ENCODE data around the gene PAWR.

Gene PAWR, protein sequence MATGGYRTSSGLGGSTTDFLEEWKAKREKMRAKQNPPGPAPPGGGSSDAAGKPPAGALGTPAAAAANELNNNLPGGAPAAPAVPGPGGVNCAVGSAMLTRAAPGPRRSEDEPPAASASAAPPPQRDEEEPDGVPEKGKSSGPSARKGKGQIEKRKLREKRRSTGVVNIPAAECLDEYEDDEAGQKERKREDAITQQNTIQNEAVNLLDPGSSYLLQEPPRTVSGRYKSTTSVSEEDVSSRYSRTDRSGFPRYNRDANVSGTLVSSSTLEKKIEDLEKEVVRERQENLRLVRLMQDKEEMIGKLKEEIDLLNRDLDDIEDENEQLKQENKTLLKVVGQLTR

DNA sequence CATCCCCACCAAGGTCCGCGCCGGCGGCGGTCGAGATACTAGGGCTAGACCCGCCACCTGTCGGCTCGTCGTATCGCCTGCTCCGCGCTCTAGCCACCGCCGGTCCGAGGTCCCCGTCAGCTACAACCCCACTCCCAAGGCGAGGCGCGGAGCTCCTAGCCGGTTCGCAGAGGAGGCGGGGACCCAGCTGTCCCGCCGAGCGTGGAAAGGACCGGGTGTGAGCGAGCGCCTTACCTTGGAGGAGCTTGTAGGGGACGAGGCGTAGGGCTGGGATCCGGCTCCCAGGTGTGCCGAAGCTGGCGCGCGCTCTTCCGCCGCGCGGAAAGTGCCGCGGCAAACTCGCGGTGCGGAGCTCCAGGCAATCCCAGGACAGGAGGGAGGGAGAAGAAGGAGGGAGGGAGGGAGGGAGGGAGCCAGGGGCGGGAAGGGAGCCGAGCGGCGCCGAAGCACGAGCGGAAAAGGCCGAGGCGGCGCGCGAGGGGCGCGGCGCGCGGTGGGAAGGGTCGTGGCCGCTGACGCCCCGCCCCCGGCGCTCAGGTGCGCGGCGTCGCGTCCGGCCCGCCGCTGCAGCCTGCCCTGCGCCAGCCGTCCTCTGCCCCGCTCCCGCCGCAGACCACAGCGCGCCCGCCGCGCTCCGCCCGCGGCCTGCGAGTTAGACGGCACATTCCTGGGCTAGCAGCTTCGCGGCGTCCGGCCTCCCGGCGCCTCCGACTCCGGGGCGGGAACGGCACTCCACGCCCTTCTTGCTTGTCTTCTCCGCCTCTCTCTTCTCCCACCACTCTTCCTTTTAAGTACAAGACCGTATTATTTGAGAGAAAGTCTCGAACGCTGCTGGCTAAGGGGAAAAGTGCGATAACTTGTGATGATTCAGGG, at the start of gene PAWR:
Gene PAWR (minus strand): TSS at position 327 of the 873 bp plus-strand sequence. CDS start 720 bp downstream, outside the sequence.
- peak; percentile 96 for DNase-seq (ENCODE audit: low read depth)

DNA sequence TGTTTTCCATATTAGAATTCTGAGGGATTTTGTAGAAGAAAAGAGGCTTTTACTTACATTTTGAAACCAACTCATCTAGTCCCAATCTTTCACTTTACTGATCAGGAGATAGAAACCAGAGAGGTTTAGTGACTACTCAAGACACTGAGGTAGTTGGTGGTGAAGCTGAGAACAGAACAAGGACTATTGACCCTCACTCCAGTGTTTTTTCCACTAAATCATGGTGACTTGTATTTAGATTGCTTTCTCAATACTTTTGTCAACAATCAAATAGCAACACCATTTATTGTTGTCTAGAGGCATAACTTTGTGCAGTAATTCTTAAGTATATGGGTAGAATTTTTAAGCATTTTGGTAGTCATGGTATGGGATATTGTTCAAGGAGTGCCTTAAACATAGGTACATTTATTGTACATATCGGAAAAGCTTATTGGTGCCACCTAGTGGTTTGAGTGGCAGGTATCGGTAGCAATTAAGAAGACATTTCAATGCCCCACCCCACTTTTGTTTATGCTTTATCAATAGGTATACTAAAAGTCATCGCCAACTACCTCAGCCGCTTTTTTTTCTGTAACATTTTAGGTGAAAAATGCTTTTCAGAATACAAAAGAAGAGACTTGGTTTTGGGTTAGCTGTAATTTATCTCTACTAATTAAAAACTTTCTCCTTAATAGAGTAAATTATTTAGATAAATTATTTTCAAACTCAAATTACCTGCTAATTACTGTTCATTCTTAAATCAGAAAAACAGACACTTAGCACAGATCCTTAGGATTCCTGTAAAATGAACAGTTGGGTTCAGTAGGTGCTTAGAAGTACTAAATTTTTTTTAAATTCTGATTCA, 47.3 kb upstream of the PAWR start:
- peak; percentile 58 for DNase-seq (ENCODE audit: low read depth)

DNA sequence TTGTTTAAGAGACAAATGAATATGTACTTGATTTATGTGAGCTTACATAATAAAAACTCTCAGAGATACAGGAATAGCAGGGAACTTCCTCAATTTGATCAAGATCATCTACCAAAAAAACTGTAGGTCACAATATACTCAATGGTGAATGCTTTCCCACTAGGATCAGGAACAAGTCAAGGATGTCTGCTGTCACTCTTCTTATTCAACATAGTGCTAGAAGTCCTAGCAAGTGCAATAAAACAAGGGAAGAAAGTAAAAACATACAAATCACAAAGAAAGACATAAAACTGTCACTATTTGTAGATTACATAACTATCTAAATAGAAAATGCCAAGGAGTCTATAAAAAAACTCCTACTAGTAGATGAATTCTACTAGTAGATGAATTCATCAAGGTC, 41.9 kb upstream of the PAWR start:
- DNase-seq (ENCODE audit: low read depth), result no peak

DNA sequence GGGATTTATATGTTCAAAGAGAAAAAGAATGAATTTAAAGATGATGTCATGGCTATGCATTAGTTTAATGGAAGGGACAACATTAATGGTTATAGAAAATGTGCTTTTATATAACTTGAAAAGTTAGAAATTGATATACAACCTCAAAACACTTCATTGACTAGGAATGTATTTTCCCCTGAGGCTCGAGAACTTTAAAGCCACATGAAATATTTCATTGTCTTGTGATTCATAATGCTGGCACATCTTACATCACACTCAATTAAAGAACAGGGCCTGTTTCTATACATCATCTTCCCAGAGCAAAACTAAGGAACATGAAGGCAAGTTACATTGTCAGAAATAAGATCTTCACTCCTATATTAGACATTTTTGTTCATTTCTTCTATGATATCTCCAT, 35.2 kb upstream of the PAWR start:
- peak; percentile 85 for DNase-seq (ENCODE audit: low read depth)

DNA sequence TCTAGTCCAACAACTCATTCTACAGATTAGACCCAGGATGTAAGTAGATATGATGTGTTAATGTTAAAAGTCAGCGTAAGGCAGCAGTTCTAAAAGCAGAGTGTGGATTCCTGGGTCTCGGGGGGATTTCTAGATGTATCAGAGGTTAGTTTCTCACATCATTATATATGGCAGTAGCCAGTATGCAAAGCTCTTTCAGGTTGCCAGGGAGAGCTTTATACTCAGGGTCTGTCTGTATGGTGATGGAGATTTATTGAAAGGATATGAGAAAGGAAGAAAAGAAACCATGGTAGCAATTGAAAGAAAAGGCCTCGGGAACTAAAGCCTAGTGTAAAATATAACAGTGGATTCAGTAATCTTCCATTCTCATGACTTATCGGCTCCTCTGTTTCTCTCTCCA, 26.2 kb upstream of the PAWR start:
- DNase-seq (ENCODE audit: low read depth), result no peak

DNA sequence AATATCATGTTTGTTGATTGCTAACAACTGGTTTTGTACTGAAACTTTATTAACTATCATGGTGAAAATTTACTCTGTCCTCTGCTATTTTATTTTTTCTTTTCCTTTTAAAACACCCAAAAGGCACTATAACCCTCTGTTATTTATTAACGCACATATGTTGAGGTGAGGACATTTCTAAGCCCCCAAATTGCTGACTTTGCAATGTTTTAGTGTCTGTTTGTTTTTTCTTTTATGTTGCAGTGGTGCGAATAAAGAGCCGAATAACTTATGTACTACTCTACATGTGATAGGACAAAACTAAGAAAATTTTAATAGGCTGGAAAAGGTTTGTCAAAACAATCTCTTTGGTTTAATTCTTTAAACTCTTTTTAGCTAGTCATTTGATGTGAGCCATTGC, 24.5 kb upstream of the PAWR start:
- no peak for DNase-seq (ENCODE audit: low read depth)

DNA sequence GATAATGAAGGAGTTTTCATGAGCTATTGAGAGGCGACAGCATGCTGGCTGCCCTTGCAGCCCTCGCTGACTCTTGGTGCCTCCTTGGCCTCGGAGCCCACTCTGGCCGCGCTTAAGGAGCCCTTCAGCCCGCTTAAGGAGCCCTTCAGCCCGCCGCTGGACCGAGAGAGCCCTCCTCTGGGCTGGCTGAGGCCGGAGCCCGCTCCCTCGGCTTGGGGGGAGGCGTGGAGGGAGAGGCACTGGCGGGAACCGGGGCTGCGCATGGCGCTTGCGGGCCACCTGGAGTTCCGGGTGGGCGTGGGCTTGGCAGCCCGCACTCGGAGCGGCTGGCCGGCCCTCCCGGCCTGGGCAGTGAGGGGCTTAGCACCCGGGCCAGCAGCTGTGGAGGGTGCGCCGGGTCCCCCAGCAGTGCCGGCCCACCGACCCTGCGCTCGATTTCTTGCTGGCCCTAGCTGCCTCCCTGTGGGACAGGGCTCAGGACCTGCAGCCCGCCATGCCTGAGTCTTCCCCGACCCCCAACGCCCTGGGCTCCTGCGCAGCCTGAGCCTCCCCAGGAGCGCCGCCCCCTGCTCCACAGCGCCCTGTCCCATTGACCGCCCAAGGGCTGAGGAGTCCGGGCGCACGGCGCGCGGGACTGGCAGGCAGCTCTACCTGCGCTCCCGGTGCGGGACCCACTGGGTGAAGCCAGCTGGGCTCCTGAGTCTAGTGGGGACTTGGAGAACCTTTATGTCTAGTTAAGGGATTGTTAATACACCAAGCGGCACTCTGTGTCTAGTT, 20.1 kb upstream of the PAWR start:
- DNase-seq (ENCODE audit: low read depth), result no peak

DNA sequence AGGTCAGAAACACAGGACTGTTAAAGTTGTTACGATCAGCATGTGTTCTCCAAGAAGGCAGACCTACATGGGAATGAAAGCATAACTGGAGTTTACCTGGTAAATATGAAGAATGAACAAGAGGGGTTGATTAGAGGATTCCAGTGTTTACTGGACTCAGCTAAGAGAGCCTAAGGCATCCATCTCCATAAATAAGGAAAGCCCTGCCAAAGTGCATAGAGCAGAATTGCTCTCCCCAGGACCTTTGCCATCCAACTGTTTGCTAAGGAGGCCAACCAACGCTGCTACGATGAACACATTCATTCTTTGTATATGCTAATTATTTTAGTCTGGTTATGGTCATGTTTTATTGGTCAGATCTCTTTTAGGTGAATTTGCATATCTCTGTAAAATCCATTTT, 17.1 kb upstream of the PAWR start:
- DNase-seq (ENCODE audit: low read depth), result no peak

DNA sequence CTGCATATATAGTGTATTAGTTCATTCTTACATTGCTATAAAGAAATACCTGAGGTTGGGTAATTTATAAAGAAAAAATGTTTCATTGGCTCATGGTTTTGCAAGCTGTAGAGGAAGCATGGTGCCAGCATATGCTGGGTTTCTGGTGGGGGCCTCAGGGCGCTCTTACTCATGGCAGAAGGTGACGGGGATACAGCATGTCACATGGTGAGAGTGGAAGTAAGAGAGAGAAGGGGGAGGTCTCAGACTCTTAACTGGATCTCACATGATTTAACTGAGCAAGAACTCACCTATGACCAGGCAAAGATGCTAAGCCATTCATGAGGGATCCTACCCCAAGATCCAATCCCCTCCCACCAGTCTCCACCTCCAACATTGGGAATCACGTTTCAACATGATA, 15.9 kb upstream of the PAWR start:
- no peak for DNase-seq (ENCODE audit: low read depth)

DNA sequence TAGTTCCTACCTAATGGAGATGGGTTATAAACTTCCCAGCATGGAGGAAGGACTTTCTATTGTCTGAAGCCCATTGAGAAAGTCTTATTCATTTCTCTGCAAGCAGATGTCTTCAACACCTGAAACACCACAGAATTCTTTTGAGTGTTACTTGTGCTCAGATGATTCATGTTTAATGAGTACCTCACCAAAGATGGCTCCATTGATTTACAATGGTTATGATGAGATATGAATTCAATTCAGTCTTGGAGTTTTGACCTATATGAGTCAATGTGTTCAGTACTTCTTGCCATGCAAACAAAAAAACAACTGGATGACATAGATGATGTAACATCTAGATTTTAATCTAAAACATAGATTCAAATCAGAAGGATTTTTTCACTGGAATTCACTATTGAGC, 15.4 kb upstream of the PAWR start:
- peak; percentile 35 for DNase-seq (ENCODE audit: low read depth)

DNA sequence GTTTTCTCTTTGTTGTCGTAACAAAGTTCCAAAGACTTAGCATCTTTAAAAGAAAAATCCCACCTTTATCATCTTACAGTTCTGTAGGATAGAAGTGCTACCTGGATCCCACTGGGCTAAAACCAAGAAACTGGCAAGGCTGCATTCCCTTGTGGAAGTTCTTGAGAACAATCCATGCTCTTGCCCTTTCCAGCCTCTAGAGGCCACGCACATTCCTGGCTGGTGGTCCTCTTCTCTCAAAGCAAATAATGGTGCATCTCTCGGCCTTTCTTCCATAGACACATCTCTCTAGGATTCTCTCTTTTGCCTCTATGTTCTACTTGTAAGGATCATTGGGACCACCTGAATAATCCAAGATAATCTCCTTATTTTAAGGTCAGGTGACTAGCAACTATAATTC, 8.2 kb upstream of the PAWR start:
- DNase-seq (ENCODE audit: low read depth), result no peak

DNA sequence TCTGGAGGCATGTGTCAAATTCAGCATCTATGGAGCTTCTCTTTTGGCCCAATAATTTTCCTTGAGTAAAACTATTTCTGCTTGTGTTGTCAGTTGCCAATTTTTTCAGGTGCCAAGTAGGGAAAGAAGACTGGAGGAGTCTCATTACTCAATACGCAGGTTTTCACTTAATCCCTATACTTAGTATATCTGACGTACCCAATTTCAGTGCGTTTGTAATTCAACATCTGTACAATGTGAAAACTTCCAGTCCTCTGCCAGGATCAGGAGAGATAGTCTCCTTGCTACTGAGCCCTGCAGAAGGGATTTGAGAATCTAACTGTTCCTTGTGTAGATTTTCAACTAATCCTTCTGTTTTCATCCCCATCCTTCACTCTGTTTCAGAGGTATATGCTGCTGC, 5.7 kb upstream of the PAWR start:
- peak; percentile 65 for DNase-seq (ENCODE audit: low read depth)

DNA sequence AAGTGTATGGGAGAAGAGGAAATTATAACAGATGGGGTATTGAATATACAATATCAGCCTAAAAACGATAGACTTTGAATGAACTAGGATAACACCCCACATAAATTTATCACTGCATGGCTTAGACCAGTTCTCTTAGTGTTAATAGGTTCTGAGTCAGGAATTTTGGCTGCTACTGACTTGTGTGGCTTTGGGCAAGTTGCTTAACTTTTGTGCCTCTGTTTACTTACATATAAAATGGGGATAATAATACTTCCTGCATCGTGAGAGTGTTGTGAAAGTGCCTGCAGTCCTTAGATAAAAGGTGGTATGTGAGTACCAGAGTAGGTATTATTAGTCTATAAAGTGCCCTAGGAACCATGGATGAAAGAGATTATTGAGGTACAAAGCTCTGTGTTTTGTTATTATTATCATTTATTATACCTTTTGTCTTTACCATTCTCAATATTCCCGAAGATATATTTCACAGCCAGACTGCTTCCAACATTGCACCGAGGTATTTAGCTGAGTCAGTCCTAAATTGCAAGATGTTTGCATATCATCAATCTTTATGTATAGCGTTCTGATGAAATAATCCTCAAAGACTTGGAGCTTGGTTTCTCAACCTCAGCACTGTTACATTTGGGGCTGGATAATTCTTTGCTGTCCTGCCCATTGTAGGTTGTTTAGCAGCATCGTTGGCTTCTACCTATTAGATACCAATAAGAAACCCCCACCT, 2.3 kb upstream of the PAWR start:
- DNase-seq (ENCODE audit: low read depth), result peak; percentile 79

DNA sequence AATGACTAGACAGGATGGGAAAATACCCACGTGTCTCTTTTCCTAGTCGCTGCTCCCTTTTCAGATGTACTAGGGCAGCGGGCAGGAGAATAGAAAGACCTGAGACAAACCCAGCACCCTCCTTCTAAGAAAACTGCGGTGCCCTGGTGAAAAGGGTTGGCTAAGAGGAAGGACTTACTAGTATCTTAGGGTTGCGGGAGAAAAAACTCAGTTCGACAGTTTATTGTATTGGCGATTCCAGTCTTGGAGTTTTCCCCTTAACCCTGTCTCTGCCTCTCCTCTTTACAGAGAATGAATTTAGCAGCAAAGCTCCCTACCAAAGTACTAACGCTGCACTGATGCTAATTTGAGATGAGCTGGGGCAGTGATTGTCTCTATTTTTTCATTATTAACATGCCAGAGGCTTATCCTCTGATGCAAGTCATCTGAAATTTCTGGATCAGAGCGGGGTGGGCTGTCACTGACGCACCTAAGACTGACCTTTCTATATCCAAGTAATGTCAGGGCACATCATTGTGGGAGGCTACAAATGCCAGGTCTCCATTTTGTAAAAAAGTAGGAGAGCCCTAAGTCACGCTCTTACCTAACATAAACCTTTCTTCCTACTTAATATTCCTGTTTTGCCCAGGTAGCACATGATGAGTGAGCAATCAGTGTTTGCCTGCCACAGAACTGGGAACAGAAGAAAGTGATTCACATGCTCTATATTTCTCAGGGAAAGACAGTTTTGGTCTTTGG, 916 bp upstream of the PAWR start:
- peak; percentile 70 for DNase-seq (ENCODE audit: low read depth)

DNA sequence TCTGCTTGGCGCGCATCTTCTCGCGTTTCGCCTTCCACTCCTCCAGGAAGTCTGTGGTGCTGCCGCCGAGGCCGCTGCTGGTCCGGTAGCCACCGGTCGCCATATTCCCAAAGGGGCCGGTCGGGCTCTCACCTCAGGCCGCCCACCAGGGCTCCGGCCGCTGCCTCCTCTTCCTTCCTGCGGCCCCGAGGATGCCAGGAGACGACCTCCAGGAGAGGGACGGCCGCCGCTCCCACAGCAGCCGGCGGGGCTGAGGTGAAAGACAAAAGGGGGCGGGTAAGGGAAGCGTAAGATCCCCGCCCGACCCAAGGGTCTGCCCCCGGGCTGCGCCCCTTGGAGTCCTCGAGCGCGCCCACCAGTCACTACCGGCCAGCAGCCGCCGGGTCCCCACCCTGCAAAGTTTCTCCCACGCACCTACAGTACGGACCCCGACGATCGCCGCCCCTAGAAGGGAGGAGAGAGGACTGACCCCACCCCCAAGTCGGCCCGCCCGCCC, 574 bp downstream of the PAWR start:
- no peak for DNase-seq (ENCODE audit: low read depth)

DNA sequence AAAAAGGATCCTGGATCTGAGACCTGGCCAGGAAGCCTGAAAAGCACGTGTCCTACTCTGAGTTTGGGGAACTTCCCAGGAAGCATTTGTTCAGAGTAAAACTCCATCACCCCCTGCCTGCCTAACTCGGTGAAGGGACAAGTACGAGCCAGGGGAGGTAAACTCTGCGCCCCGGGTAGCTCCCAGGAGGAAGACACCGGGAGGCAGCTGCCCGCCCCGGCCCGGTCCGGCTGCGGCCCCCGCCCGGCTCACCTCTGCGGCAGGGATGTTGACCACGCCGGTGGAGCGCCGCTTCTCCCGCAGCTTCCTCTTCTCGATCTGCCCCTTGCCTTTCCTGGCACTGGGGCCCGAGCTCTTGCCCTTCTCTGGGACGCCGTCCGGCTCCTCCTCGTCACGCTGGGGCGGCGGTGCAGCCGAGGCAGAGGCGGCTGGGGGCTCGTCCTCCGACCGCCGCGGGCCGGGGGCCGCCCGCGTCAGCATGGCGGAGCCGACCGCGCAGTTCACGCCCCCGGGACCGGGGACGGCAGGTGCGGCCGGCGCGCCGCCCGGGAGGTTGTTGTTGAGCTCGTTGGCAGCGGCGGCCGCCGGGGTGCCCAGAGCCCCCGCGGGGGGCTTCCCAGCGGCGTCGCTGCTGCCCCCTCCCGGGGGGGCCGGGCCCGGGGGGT, 1.2 kb downstream of the PAWR start:
- DNase-seq (ENCODE audit: low read depth), result peak; percentile 61

DNA sequence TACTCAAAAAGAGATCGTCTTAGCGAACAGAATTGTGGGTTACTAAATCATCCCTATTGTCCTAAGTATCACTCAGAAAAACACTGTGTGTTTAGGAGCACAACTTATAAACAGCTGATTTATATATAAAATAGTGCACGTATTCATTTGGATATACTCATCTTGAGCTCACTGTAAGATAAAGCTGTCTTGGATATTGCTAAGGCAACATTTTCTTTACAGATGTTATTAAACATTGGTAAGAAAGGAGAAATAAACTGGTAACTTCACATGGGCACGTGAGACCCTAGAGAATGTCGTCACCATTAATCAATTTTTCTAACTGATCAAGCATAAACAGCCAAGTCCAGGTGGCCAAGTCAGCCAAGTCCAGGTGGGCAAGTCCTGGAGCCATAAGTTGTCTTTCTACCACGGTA, 1.7 kb downstream of the PAWR start:
- no peak for DNase-seq (ENCODE audit: low read depth)

DNA sequence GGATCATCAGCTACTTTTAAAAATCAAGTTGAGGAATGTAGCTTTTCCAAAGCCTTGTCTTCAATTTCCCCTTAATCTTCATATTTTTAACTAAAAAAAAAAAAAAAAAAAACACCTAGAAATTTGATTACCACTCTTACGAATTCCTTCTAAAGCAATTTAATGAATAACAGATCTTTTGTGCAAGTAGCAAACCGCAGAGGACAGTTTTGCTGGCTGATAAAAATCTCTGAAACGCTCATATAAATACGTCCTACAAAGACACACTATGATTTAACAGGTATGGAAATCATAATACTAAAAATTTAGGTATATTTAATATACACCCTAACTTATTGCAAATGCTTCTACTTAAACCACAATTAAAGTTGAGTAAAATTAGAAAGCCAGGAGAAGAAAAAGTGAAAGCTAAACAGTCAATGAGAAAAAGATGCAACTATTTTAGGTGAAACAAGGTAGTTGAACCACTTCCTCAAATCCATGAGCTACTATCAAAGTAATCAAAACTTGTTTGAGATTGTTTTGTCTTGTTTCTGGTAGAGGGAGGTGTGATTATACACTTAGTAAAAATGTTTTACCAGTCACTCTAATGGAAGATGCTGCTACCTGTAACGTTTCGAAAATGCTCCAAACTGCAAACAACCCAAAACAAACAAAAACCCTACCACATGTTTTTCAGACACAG, 2.2 kb downstream of the PAWR start:
- no peak for DNase-seq (ENCODE audit: low read depth)

DNA sequence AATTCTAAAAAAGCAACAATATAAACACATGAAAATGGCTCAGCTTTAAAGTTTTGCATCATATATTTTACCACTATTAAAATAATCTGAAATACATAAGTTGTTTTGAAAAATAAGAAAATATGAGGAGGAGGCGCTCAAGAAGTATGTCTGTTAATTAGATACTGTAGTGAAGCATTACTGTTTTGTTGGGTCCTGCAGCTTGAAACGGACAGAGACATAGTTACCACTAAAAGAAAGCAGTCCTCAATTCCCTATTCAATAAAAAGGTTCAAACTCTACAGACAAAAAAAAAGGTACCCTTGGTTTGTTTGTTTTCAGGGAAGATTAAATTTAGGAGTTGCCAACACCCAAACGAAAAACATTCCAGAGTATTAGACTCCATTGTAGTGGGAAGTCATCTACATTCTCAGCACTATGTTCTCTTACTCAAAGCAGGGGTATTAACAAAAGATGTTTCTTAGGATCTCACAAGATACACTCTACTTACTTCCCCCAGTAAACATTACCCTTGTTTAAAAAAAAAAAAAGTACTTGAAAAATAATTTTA, 3.0 kb downstream of the PAWR start:
- DNase-seq (ENCODE audit: low read depth), result peak; percentile 16
